HepG2 (cell line): ENCODE results near the gene ZBTB46. TPM values are rescaled to one million over a fixed set of nuclear protein-coding genes. Genes with fewer than 3 reads are reported as not detected.
A peak's percentile ranks its signal among the peaks of the same experiment; 100 is the strongest.

ENCODE experiments used
- CREM ChIP-seq, 2 experiments: sonication (generic) in 1 of 2; formaldehyde crosslinking in 1 of 2; IDR thresholded peaks; 2 replicates each; pipeline versions ENCODE4 v1.4.0 to v1.6.1; 2016 to 2020; ENCODE audit warnings: antibody characterized with exemption in 1 of 2, mild to moderate bottlenecking in 1 of 2, missing genetic modification reagents in 1 of 2
- DR1 ChIP-seq: sonication (generic); formaldehyde crosslinking; IDR thresholded peaks from 2 replicates; pipeline ENCODE4 v1.8.0; 2021; ENCODE audit warnings: mild to moderate bottlenecking, missing genetic modification reagents, inconsistent platforms
- EZH2 ChIP-seq: conservative IDR thresholded peaks from 2 replicates; pipeline ENCODE4 v1.6.1; 2012; ENCODE audit warnings: mild to moderate bottlenecking, low read depth, low read length, moderate library complexity
- HNF4G ChIP-seq, 2 experiments: sonication (generic) in 1 of 2; formaldehyde crosslinking in 1 of 2; IDR thresholded peaks; 2 replicates each; pipeline versions ENCODE4 v1.4.0 to v1.6.1; 2011 to 2020; ENCODE audit warnings: borderline replicate concordance in 2 of 2, low read depth in 2 of 2, mild to moderate bottlenecking in 2 of 2, low read length in 1 of 2, missing genetic modification reagents in 1 of 2, moderate library complexity in 1 of 2
- IKZF4 ChIP-seq: sonication (generic); formaldehyde crosslinking; IDR thresholded peaks from 2 replicates; pipeline ENCODE4 v1.5.1; 2020; ENCODE audit warnings: borderline replicate concordance, mild to moderate bottlenecking, low read depth, missing genetic modification reagents; ENCODE audit errors: not compliant biosample characterization
- MAFK ChIP-seq, 2 experiments: IDR thresholded peaks in 1 of 2; conservative IDR thresholded peaks in 1 of 2; 2 replicates each; pipeline ENCODE4 v1.6.1; 2011; ENCODE audit warnings: improper control_type of control experiment in 2 of 2, low read length in 2 of 2
- MED13 ChIP-seq: sonication (generic); formaldehyde crosslinking; IDR thresholded peaks from 2 replicates; pipeline ENCODE4 v1.5.0; 2020; ENCODE audit warnings: missing genetic modification reagents
- MTF1 ChIP-seq: sonication (generic); formaldehyde crosslinking; IDR thresholded peaks from 2 replicates; pipeline ENCODE4 v1.5.0; 2020; ENCODE audit warnings: missing genetic modification reagents
- MXI1 ChIP-seq: IDR thresholded peaks from 3 replicates; pipeline ENCODE4 v1.6.1; 2012; ENCODE audit warnings: low read depth, low read length, inconsistent platforms, borderline replicate concordance
- NPAS2 ChIP-seq: sonication (generic); formaldehyde crosslinking; IDR thresholded peaks from 2 replicates; pipeline ENCODE4 v1.8.0; 2022; ENCODE audit warnings: mild to moderate bottlenecking, missing genetic modification reagents, borderline replicate concordance
- REPIN1 ChIP-seq: sonication (generic); formaldehyde crosslinking; IDR thresholded peaks from 2 replicates; pipeline ENCODE4 v1.8.0; 2022; ENCODE audit warnings: missing genetic modification reagents, low read depth, mild to moderate bottlenecking, borderline replicate concordance
- SP2 ChIP-seq: sonication (generic); formaldehyde crosslinking; IDR thresholded peaks from 2 replicates; pipeline ENCODE4 v1.5.1; 2020; ENCODE audit warnings: mild to moderate bottlenecking, missing genetic modification reagents
- SRSF9 ChIP-seq: fragments of 200-400 bp; formaldehyde crosslinking; IDR thresholded peaks from 2 replicates; pipeline ENCODE4 v1.6.1; 2018; ENCODE audit warnings: borderline replicate concordance, mild to moderate bottlenecking, low read depth, low read length; ENCODE audit not compliant: insufficient read depth, poor library complexity, severe bottlenecking
- SUZ12 ChIP-seq: fragments of 150-350 bp; IDR thresholded peaks from 2 replicates; pipeline ENCODE4 v1.6.1; 2014; ENCODE audit warnings: low read depth, low read length
- SYNCRIP ChIP-seq: fragments of 200-400 bp; formaldehyde crosslinking; IDR thresholded peaks from 2 replicates; pipeline ENCODE4 v1.6.1; 2018; ENCODE audit warnings: mild to moderate bottlenecking, low read depth, low read length; ENCODE audit not compliant: insufficient read depth
- THAP11 ChIP-seq: IDR thresholded peaks from 2 replicates; pipeline ENCODE4 v1.6.1; 2016; ENCODE audit warnings: missing biosample characterization, missing genetic modification reagents
- ZNF350 ChIP-seq: sonication (generic); formaldehyde crosslinking; IDR thresholded peaks from 2 replicates; pipeline ENCODE4 v1.4.0; 2020; ENCODE audit warnings: mild to moderate bottlenecking, low read depth, missing genetic modification reagents, borderline replicate concordance
- ZNF549 ChIP-seq: sonication (generic); formaldehyde crosslinking; IDR thresholded peaks from 2 replicates; pipeline ENCODE4 v1.5.0; 2020; ENCODE audit warnings: missing genetic modification reagents
- ZNF574 ChIP-seq: sonication (generic); formaldehyde crosslinking; IDR thresholded peaks from 2 replicates; pipeline ENCODE4 v1.4.0; 2020; ENCODE audit warnings: missing genetic modification reagents
- ZNF704 ChIP-seq: sonication (generic); formaldehyde crosslinking; IDR thresholded peaks from 2 replicates; pipeline ENCODE4 v1.8.1; 2023; ENCODE audit warnings: mild to moderate bottlenecking, inconsistent platforms, moderate library complexity, missing genetic modification reagents, borderline replicate concordance
- polyA plus RNA-seq, 8 experiments: library from polyadenylated mRNA; depleted of rRNA in 3 of 8; stranded (reverse) in 7 of 8; unstranded in 1 of 8; fragments of >200 nt; fragmentation: Illumina TruSeq in 4 of 8; extraction: Trizol in 4 of 8; gene quantifications; 2 replicates each; pipeline versions ENCODE4 v1.2.1 to v1.2.3, GENCODE V29; 2011 to 2016; ENCODE audit warnings: low read depth in 4 of 8, missing spikeins in 1 of 8, mixed read lengths in 1 of 8; ENCODE audit not compliant: insufficient read depth in 1 of 8
- total RNA-seq, 5 experiments: library from RNA; depleted of rRNA; stranded (reverse); fragments of >200 nt; fragmentation: Illumina TruSeq; extraction: Trizol; gene quantifications; 2 replicates each; pipeline ENCODE4 v1.2.3, GENCODE V29; 2016; ENCODE audit warnings: low read depth in 1 of 5
- TF ChIP-seq, protein P1 (sequence below): sonication (generic); formaldehyde crosslinking; IDR thresholded peaks from 2 replicates; pipeline ENCODE4 v1.9.0; 2022; ENCODE audit warnings: low read depth, missing genetic modification reagents
- TF ChIP-seq, protein P2 (sequence below): sonication (generic); formaldehyde crosslinking; IDR thresholded peaks from 2 replicates; pipeline ENCODE4 v1.4.0; 2020; ENCODE audit warnings: low read depth, mild to moderate bottlenecking, missing genetic modification reagents

The ZBTB46 gene
- total and polyA plus RNA-seq, 2 of the 13 experiments (the other 11 are each of a cell fraction or from before 2014, with no cell fraction given) = 1.6 to 13.5 TPM

- TF ChIP-seq, protein P1, sequence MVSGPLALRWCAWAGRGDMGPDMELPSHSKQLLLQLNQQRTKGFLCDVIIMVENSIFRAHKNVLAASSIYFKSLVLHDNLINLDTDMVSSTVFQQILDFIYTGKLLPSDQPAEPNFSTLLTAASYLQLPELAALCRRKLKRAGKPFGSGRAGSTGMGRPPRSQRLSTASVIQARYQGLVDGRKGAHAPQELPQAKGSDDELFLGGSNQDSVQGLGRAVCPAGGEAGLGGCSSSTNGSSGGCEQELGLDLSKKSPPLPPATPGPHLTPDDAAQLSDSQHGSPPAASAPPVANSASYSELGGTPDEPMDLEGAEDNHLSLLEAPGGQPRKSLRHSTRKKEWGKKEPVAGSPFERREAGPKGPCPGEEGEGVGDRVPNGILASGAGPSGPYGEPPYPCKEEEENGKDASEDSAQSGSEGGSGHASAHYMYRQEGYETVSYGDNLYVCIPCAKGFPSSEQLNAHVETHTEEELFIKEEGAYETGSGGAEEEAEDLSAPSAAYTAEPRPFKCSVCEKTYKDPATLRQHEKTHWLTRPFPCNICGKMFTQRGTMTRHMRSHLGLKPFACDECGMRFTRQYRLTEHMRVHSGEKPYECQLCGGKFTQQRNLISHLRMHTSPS (CRISPR knock-in tag) = no peak
- TF ChIP-seq ZNF574 (no peak), DR1 (CRISPR knock-in tag) (no peak), ZNF549 (no peak), NPAS2 (CRISPR knock-in tag) (no peak), MED13 (CRISPR knock-in tag) (peak; percentile 2; the same call in 1 of the 2 replicates), IKZF4 (no peak), SRSF9 (no peak), EZH2 (no peak), MTF1 (no peak), SUZ12 (no peak), ZNF704 (no peak), THAP11 (CRISPR knock-in tag) (peak; percentile 53; the same call in 1 of the 2 replicates), ZNF350 (CRISPR knock-in tag) (peak; percentile 54; the same call in 1 of the 2 replicates), CREM (IDR thresholded peaks at IDR 0.05) (no peak), CREM (CRISPR knock-in tag; IDR thresholded peaks at IDR 0.05) (no peak), MAFK (conservative IDR thresholded peaks at IDR 0.05 in 1 of 2, IDR thresholded peaks at IDR 0.05 in 1 of 2; ENCODE audit: low read length in 2 of 2) (no peak), SP2 (CRISPR knock-in tag) (no peak), REPIN1 (no peak; the same call in 1 of the 2 replicates), MXI1 (no peak), HNF4G (IDR thresholded peaks at IDR 0.05; ENCODE audit: borderline replicate concordance, low read depth, low read length) (no peak), HNF4G (CRISPR knock-in tag; IDR thresholded peaks at IDR 0.05; ENCODE audit: borderline replicate concordance, low read depth) (peak; percentile 48; the same call in 1 of the 2 replicates), SYNCRIP (no peak)
- TF ChIP-seq, protein P2, sequence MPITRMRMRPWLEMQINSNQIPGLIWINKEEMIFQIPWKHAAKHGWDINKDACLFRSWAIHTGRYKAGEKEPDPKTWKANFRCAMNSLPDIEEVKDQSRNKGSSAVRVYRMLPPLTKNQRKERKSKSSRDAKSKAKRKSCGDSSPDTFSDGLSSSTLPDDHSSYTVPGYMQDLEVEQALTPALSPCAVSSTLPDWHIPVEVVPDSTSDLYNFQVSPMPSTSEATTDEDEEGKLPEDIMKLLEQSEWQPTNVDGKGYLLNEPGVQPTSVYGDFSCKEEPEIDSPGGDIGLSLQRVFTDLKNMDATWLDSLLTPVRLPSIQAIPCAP (CRISPR knock-in tag) = no peak
Measured at GRCh38 chr20:63846128-63846771, 15.2 kb upstream of the ZBTB46 start (continued).
